GM21381 (cell line): ENCODE results near the gene UQCR11.

Experiments used
- ATAC-seq: cut with Tn5 transposase; IDR thresholded peaks from one replicate; pipeline ENCODE4 v1.9.1; 2021; ENCODE audit warnings: mild to moderate bottlenecking, moderate library complexity; ENCODE audit not compliant: unreplicated experiment

UQCR11 gene

GRCh38 chr19:1618157-1619093 is 13.2 kb upstream of the UQCR11 start:
- ATAC-seq, result no peak

- ATAC-seq, result no peak
Measured at GRCh38 chr19:1616875-1617274, 11.6 kb upstream of the UQCR11 start.

- no peak for ATAC-seq
Measured at GRCh38 chr19:1616396-1616795, 11.1 kb upstream of the UQCR11 start.

- no peak for ATAC-seq
Measured at GRCh38 chr19:1615156-1615765, 10.0 kb upstream of the UQCR11 start.

- no peak for ATAC-seq
Measured at GRCh38 chr19:1613808-1614570, 8.7 kb upstream of the UQCR11 start.

- no peak for ATAC-seq
Measured at GRCh38 chr19:1613146-1613545, 7.9 kb upstream of the UQCR11 start.

- no peak for ATAC-seq
Measured at GRCh38 chr19:1612114-1613086, 7.1 kb upstream of the UQCR11 start.

- no peak for ATAC-seq
Measured at GRCh38 chr19:1611353-1611752, 6.1 kb upstream of the UQCR11 start.

GRCh38 chr19:1610579-1610978 is 5.3 kb upstream of the UQCR11 start:
- ATAC-seq, result no peak

GRCh38 chr19:1609680-1610474 is 4.6 kb upstream of the UQCR11 start:
- no peak for ATAC-seq

GRCh38 chr19:1609103-1609396 is 3.8 kb upstream of the UQCR11 start:
- ATAC-seq, result no peak

GRCh38 chr19:1608359-1609102 is 3.3 kb upstream of the UQCR11 start:
- ATAC-seq, result no peak

- ATAC-seq, result no peak
Measured at GRCh38 chr19:1606138-1606651, 933 bp upstream of the UQCR11 start.

GRCh38 chr19:1602091-1602707 is 3.1 kb downstream of the UQCR11 start:
- ATAC-seq, result no peak

GRCh38 chr19:1601613-1602064 is 3.6 kb downstream of the UQCR11 start:
- no peak for ATAC-seq

- no peak for ATAC-seq
Measured at GRCh38 chr19:1599460-1599846, 5.8 kb downstream of the UQCR11 start.

- no peak for ATAC-seq
Measured at GRCh38 chr19:1598777-1599459, 6.3 kb downstream of the UQCR11 start.

GRCh38 chr19:1593501-1593772 is 11.8 kb downstream of the UQCR11 start:
- ATAC-seq, result no peak
